Activated CD8-positive, alpha-beta memory T cell treated with anti-CD3 and anti-CD28 coated beads for 48 hours (primary cell): ENCODE results near the gene PDIA6.

Experiments
- DNase-seq, 3 experiments: peaks; one replicate each; pipeline ENCODE4 v3.0.0-alpha.2; 2020; ENCODE audit warnings: low read depth in 2 of 3, low spot score in 2 of 3

PDIA6 gene

GRCh38 chr2:10764896-10765295 lies 47.7 kb downstream of the PDIA6 start:
- no peak for DNase-seq

- DNase-seq: no peak
Measured at GRCh38 chr2:10764096-10764785, 48.3 kb downstream of the PDIA6 start.

- no peak for DNase-seq
Measured at GRCh38 chr2:10763461-10763800, 49.2 kb downstream of the PDIA6 start.

- no peak for DNase-seq
Measured at GRCh38 chr2:10762651-10763460, 49.7 kb downstream of the PDIA6 start.

- DNase-seq: no peak
Measured at GRCh38 chr2:10761591-10761990, 51.0 kb downstream of the PDIA6 start.

- no peak for DNase-seq
Measured at GRCh38 chr2:10760794-10761504, 51.6 kb downstream of the PDIA6 start.

GRCh38 chr2:10759151-10759714 lies 53.4 kb downstream of the PDIA6 start:
- no peak for DNase-seq

GRCh38 chr2:10757814-10758286 lies 54.7 kb downstream of the PDIA6 start:
- no peak for DNase-seq

- DNase-seq: no peak
Measured at GRCh38 chr2:10755621-10756020, 57.0 kb downstream of the PDIA6 start.

- DNase-seq: no peak
Measured at GRCh38 chr2:10753876-10754275, 58.7 kb downstream of the PDIA6 start.

GRCh38 chr2:10753156-10753555 lies 59.4 kb downstream of the PDIA6 start:
- DNase-seq: no peak

- no peak for DNase-seq
Measured at GRCh38 chr2:10752236-10752635, 60.3 kb downstream of the PDIA6 start.

GRCh38 chr2:10750610-10751009 lies 62.0 kb downstream of the PDIA6 start:
- no peak for DNase-seq

- DNase-seq: no peak
Measured at GRCh38 chr2:10742666-10743065, 69.9 kb downstream of the PDIA6 start.

GRCh38 chr2:10741139-10741538 lies 71.4 kb downstream of the PDIA6 start:
- no peak for DNase-seq

- DNase-seq: no peak
Measured at GRCh38 chr2:10740226-10740625, 72.4 kb downstream of the PDIA6 start.

- no peak for DNase-seq
Measured at GRCh38 chr2:10738192-10738591, 74.4 kb downstream of the PDIA6 start.

GRCh38 chr2:10733980-10734379 lies 78.6 kb downstream of the PDIA6 start:
- no peak for DNase-seq

GRCh38 chr2:10733566-10733925 lies 79.0 kb downstream of the PDIA6 start:
- no peak for DNase-seq
